GM19351 (cell line): ENCODE results near the gene PTPN5.
A peak's percentile ranks its signal among the peaks of the same experiment; 100 is the strongest.
"Not testable (repeated sequence)": the region's sequence is repeated elsewhere in the genome, so short reads cannot be mapped to it uniquely, and the experiment has no call there.

Experiments used
- ATAC-seq: cut with Tn5 transposase; IDR thresholded peaks from one replicate; pipeline ENCODE4 v1.9.1; 2021; ENCODE audit warnings: mild to moderate bottlenecking, moderate library complexity; ENCODE audit not compliant: unreplicated experiment

PTPN5 gene

GRCh38 chr11:18791207-18791968, at the start of gene PTPN5:
Gene PTPN5 (minus strand): TSS chr11:18791798. CDS start chr11:18771958, 19,840 bp downstream.
- ATAC-seq = no peak

DNA sequence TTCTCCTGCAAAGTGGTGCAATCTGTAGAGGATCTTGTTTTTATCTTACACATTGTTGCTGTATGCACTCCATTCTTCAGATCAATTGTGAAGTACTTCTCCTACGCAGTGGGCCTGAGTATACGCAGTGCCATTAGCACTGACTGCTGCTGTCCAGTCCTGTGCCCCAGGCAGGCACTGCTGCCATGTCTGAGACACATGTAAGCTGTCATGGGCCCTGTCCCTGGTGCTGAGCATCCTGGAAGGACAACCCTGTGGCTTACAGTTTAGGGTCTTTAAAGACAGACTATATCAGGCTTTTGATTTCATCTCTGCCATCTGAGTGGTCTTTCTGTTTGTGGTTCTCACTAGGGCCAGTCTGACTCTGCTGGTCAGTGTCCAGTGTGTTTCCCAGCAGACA, 44.8 kb upstream of the PTPN5 start:
- no peak for ATAC-seq

DNA sequence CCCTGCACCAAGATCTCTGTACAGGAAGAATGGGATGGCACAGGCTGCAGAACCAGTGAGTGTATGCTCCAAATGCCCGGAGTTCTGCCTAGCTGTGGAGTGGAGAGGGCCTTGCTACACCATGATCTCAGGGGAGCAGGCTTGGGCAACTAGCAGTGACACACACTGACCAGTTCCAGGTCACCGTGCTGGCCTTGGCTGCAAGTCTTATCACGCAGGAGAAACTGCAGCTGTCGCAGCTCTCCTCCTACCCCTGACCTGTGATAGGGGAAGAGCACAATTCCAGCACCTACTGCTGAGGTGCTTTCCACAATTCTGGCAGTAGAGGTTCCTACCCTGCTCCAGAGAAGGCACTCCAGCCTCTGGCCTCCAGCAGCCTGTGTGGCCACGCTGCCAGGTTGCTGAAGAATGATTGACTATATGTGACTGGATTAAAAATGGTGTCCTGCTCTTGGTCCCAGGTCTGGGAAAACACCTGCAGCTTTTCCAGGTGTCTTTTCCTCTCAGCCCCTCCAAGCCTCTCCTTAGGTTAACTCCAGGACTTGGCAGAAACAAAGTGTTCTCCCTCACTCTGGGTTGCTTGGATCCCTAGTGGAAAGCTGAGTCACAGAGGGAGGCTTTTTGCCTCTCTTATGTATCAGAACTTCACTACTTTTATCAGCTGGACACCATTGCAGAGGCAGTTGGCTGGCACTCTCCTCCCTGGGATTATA, 43.3 kb upstream of the PTPN5 start:
- no peak for ATAC-seq

DNA sequence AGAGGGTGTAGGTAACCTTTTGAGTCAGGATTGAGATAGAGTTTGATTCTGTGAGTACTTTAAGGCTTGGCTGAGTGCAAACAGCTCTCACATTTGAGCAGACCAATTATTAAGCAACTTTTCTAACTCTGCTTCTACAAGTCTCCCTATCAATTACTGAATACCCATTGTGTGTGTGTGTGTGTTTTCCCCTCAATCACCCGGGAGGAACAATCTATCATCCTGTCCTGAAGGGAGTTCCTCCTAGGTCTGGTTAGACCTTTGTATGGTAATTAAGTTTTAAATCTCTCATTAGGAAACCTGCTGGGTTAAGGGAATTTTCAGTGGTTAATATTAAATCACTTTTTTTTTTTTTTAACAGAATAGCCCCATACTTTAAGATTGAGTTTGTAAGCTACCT, 28.6 kb upstream of the PTPN5 start:
- ATAC-seq = not testable (repeated sequence)

DNA sequence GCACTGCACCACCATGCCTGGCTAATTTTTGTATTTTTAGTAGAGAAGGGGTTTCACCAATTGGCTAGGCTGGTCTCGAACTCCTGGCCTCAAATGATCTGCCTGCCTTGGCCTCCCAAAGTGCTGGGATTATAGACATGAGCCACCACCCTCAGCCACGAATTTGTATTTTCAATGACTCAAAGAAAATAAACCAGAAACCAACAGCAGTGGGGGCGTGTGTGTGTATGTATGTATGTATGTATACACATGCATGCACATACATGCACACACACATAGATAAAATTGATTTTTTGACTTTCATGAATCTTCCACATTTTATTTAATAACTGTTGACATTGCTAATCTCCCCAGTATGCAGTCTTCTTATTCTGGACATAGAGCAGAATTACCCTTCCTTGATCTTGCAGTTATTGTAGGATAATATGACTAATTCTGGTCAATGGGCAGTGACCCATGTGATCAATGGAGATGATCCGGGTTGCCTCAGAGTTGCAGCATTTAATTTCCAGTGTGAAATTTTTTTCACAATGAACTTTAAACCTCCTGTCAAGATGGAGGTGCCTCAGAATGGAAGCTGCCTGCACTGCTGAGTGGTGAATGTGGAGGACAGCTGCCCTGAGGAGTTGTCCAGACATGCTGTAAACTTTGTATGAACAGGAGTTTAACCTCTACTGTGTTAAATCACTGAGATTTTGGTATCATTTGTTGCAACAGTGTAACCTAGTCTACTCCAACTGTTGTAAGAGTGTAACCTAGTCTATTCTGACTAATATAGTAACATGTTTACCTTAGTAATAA, 12.8 kb upstream of the PTPN5 start:
- no peak for ATAC-seq

GRCh38 chr11:18802381-18803257, 11.0 kb upstream of the PTPN5 start:
- ATAC-seq = peak; percentile 59

DNA sequence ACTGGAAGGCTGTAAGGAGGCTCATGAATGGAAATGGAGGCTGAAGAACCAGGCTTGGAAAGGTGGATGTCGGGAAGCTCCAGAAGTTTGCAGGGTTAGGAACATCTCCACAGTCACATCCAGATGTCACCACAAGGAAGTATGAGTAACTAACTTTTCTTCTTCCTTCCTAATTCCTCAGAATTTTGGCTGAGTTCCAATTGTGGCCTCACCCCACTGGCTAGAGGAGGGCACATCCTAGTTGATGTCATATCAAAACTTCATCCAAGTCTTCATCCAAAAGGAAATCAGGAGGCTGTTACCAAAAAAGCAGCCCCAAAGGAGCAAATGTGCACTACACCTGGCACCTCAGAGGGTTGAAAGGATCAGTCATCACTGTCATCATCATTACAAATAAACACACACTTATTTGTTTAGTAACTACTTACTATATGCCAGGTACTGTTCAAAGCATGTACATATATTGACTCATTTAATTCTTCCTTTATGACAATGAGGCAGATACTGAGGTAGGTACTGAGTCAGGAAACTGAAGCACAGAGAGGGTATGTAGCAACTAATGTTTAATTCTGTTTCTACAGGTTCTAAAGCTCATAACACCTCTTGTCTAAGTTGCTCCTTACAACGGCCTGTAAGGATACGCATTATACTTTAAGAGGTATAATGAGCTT, 7.3 kb upstream of the PTPN5 start:
- no peak for ATAC-seq

DNA sequence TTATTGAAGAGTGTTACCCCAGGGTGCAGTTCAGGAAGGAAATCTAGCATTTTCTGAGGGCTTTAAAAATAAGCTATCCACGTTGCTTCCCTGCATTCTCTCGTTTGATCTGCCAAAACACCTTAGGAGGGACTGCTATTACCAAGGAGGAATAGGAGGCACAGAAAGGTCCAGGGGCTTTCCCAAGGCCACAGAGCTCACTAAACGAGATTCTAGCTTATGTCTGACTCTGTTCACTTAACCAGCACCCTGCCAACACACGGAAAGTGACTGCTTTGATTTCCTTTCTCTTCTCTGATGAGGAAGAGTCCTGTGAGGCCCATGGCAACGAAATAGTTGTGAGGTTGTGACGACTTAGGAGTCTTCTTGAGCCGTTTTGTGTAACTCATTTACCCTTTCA, 3.4 kb upstream of the PTPN5 start:
- ATAC-seq = no peak

DNA sequence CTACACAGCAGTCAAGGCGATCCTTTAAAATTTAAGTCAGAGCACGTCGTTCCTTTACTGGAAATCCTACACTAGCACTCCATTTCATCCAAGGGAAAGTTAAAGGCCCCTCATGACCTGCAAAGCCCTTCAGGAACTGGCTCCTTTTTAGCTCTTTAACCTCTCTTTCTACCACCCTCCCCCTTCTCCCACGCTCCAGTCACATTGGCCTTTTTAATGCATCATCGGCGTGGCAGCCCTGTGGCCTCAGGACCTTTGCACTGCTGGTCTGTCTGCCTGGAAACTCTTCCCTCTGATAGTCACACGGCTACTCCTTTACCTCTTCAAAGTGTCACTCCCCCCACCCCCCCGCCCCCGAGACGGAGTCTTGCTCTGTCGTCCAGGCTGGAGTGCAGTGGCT, 1.2 kb upstream of the PTPN5 start:
- ATAC-seq = no peak

DNA sequence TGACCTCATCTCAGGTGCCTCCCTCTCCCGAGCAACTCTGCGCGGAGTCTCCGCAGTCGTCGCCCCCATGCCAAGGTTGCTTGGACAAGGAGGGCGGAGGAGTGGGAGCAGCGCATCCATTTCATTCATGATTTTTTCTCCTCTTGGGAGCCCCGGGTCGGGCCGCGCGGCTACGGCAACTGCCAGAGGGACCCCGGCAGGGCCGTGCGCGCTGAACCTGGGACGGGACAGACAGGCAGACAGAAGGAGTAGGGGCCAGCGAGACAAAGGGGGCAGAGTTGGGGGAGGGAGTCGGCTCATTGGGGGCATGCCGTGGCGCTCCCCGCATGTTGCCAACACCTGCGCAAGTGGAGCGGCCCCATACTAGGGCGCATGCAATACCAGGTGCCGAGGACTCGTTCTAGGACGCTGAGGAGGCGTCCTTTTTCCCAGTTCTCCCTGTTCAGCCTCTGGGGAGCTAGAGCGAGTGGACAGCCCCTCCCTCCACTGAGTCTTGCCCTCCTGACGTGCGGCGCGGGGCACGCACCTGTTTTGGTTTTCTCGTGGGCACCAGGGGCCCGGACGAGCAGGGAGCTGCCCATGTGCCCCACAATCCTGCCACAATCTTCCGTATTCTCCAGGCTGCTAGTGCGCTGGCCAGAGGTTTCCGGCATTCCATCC, 501 bp upstream of the PTPN5 start:
- no peak for ATAC-seq

GRCh38 chr11:18790883-18791206, 753 bp downstream of the PTPN5 start:
- no peak for ATAC-seq

GRCh38 chr11:18789942-18790341, 1.7 kb downstream of the PTPN5 start:
- ATAC-seq = no peak

- no peak for ATAC-seq
These were observed 6.2 kb downstream of the PTPN5 start for GRCh38 chr11:18785411-18785810.

- no peak for ATAC-seq
These were observed 10.7 kb downstream of the PTPN5 start for GRCh38 chr11:18780896-18781295.

GRCh38 chr11:18780329-18780728, 11.3 kb downstream of the PTPN5 start:
- no peak for ATAC-seq

GRCh38 chr11:18778468-18778867, 13.1 kb downstream of the PTPN5 start:
- ATAC-seq = no peak

DNA sequence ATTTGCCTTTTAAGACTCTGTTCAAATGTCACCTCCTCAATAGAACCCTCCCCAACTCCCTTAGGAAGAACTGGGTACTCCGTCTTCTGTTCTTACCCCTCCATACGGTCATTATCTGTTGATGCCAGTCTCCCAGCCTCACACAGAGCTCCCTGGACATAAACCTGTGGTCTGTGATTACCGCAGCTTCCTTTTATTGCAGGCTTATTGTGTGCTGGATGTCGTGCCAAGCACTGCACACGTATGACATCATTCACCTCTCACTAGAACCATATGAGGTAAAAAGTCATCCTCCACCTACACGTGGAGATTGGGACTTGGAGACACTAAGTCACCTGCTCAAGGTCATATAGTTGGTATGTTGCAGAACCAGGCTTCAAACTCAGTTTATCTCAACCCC, 15.3 kb downstream of the PTPN5 start:
- ATAC-seq = no peak

- ATAC-seq = peak; percentile 88
These were observed 15.9 kb downstream of the PTPN5 start for GRCh38 chr11:18775492-18776292.

DNA sequence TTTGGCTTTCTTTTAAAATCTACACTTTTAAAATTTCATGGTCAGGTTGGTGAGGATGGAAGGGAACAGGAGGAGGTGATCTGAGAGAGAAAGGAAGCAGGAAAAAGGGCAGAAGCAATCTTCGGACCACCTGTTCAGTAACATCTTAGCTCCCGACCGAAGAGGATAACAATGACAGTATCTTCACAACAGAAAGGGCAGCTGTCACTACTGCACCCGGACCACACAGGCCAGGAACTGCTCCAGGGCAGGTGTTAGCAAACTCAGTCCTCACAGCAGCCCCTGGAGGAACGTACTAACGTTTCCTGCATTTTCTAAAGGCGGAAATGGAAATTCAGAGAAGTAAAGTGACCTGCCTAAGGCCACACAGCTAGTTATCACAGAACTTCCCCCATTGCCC, 16.8 kb downstream of the PTPN5 start:
- no peak for ATAC-seq
